OCI-LY7 (cell line): ENCODE data around the gene MSH2. TPM values are rescaled to one million over a fixed set of nuclear protein-coding genes. Genes with fewer than 3 reads are reported as not detected.

ENCODE experiments used
- BruUV-seq: library from RNA; stranded (reverse); fragments of 400-500 nt; replicated peaks from 2 replicates; lab custom pipeline; 2021; lab: Mats Ljungman, UMichigan
- CTCF ChIA-PET: fragments of 300-600 bp; sonication (Branson Sonifier 250); formaldehyde crosslinking; loops from one replicate; lab custom pipeline; 2022; ENCODE audit warnings: antibody characterized with exemption; ENCODE audit not compliant: unreplicated experiment; lab: Charles Lee
- POLR2A ChIA-PET: fragments of 300-600 bp; sonication (Branson Sonifier 250); formaldehyde crosslinking; loops from one replicate; lab custom pipeline; 2022; ENCODE audit warnings: antibody characterized with exemption; lab: Charles Lee
- DNase-seq: peaks from one replicate; pipeline ENCODE4 v3.0.0-alpha.2; 2015; ENCODE audit warnings: low spot score
- H2AFZ ChIP-seq: fragments of 200-600 bp; sonication (generic), shearing (Covaris generic); 2 replicates; pipeline ENCODE4 v1.6.1; 2014; ENCODE audit warnings: mild to moderate bottlenecking, antibody characterized with exemption, low read length, moderate library complexity
- H3K27ac ChIP-seq: fragments of 200-600 bp; sonication (generic); 2 replicates; pipeline ENCODE4 v1.5.1; 2014; ENCODE audit warnings: mixed run types, low read depth, mild to moderate bottlenecking, moderate library complexity, low read length, inconsistent platforms; ENCODE audit not compliant: poor library complexity, severe bottlenecking
- H3K36me3 ChIP-seq: fragments of 200-600 bp; sonication (generic); 2 replicates; pipeline ENCODE4 v1.6.1; 2014; ENCODE audit warnings: mild to moderate bottlenecking, antibody characterized with exemption, low read length, moderate library complexity, mixed read lengths; ENCODE audit not compliant: insufficient read depth
- H3K4me1 ChIP-seq: fragments of 200-600 bp; sonication (generic); 2 replicates; pipeline ENCODE4 v1.5.1; 2014; ENCODE audit warnings: mild to moderate bottlenecking, low read length; ENCODE audit not compliant: insufficient read depth, poor library complexity, severe bottlenecking
- H3K4me2 ChIP-seq: fragments of 200-600 bp; sonication (generic); 2 replicates; pipeline ENCODE4 v1.6.1; 2014; ENCODE audit warnings: mild to moderate bottlenecking, low read length
- H3K4me3 ChIP-seq: fragments of 200-600 bp; sonication (generic); 2 replicates; pipeline ENCODE4 v1.5.1; 2014; ENCODE audit warnings: mild to moderate bottlenecking, low read depth, low read length; ENCODE audit not compliant: poor library complexity, severe bottlenecking
- H3K79me2 ChIP-seq: fragments of 200-600 bp; sonication (generic); 2 replicates; pipeline ENCODE4 v1.6.1; 2016; ENCODE audit warnings: low read depth, mild to moderate bottlenecking, low read length, moderate library complexity, mixed read lengths; ENCODE audit not compliant: insufficient read depth
- H3K9me2 ChIP-seq: fragments of 200-600 bp; sonication (generic); 2 replicates; pipeline ENCODE4 v1.6.1; 2016; ENCODE audit warnings: mild to moderate bottlenecking, low read length, mixed read lengths; ENCODE audit not compliant: insufficient read depth
- H3K9me3 ChIP-seq: fragments of 200-600 bp; sonication (generic); 2 replicates; pipeline ENCODE4 v1.6.1; 2014; ENCODE audit warnings: mild to moderate bottlenecking, mixed run types, low read length, mixed read lengths
- H4K20me1 ChIP-seq: fragments of 200-600 bp; sonication (generic); 2 replicates; pipeline ENCODE4 v1.6.1; 2014; ENCODE audit warnings: mild to moderate bottlenecking, antibody characterized with exemption, low read length, moderate library complexity, mixed read lengths; ENCODE audit not compliant: insufficient read depth
- CTCF ChIP-seq: fragments of 200-600 bp; sonication (generic); conservative IDR thresholded peaks from 2 replicates; pipeline ENCODE4 v1.5.1; 2014; ENCODE audit warnings: mild to moderate bottlenecking, antibody characterized with exemption, low read length, moderate library complexity, mixed read lengths
- EZH2phosphoT487 ChIP-seq: fragments of 200-600 bp; sonication (generic); IDR thresholded peaks from 2 replicates; pipeline ENCODE4 v1.6.1; 2018; ENCODE audit warnings: low read depth, borderline replicate concordance, mild to moderate bottlenecking, mixed run types, antibody characterized with exemption, low read length, moderate library complexity, mixed read lengths
- intact Hi-C: fragments of 100-400 bp; cut with micrococcal nuclease; formaldehyde crosslinking; loops from one replicate; pipeline ENCODE4 v1.10.0; 2022; ENCODE audit not compliant: unreplicated experiment
- total RNA-seq, 2 experiments: library from RNA; depleted of rRNA in 1 of 2; stranded (reverse); fragments of >200 nt in 1 of 2; shearing (Covaris generic) in 1 of 2; gene quantifications; 2 replicates each; pipeline ENCODE4 v1.2.3, GENCODE V29; 2014 to 2022

The MSH2 gene
- total RNA-seq, 2 experiments from 2014 or later = 96.8 to 97.8 TPM

GRCh38 chr2:47487498-47487875 is 84.5 kb downstream of the MSH2 start:
- Histone ChIP-seq H3K79me2 (no peaks in the 10 kb centered on the region), H3K4me2 (peak overlapping the region; percentile 41; the same call in 1 of the 2 replicates), H3K9me3 (peaks cover 8% of the 10 kb centered on the region; the same call in 1 of the 2 replicates), H3K36me3 (peaks cover 48% of the 10 kb centered on the region), H3K4me3 (no peak overlapping the region), H3K9me2 (no peaks in the 10 kb centered on the region), H4K20me1 (no peaks in the 10 kb centered on the region), H3K4me1 (peaks cover 18% of the 10 kb centered on the region), H3K27ac (peak overlapping the region; percentile 15), H2AFZ (no peak overlapping the region)
- intact Hi-C loops = no loop called here
- BruUV-seq = no TSS peak
- TF ChIP-seq CTCF (no peak), EZH2phosphoT487 (no peak)
- ChIA-PET POLR2A (interaction anchor here (0.9 to 2.2 kb wide), 4 partner anchors 20 to 84 kb away, joined by 3 to 12 read pairs (median 6); partner anchors contain the start of gene MSH2), CTCF (interaction anchor here (0.9 kb wide), 1 partner anchor 46 kb away, joined by 3 read pairs; no protein-coding TSS in a partner anchor)
- DNase-seq = no peak

GRCh38 chr2:47488870-47489584 is 86.1 kb downstream of the MSH2 start:
- Histone ChIP-seq H2AFZ (no peak overlapping the region), H3K4me2 (no peak overlapping the region), H3K4me1 (peaks cover 18% of the 10 kb centered on the region), H3K79me2 (no peaks in the 10 kb centered on the region), H4K20me1 (no peaks in the 10 kb centered on the region), H3K4me3 (no peak overlapping the region), H3K9me2 (no peaks in the 10 kb centered on the region), H3K9me3 (peaks cover 8% of the 10 kb centered on the region; the same call in 1 of the 2 replicates), H3K27ac (no peak overlapping the region), H3K36me3 (peaks cover 32% of the 10 kb centered on the region)
- BruUV-seq = no TSS peak
- DNase-seq = no peak
- TF ChIP-seq EZH2phosphoT487 (no peak), CTCF (no peak)
- ChIA-PET POLR2A (interaction anchor here (0.6 to 1.7 kb wide), 2 partner anchors 9 to 418 kb away, joined by 3 to 13 read pairs; no protein-coding TSS in a partner anchor), CTCF (interaction anchor here (0.7 kb wide), 1 partner anchor 163 kb away, joined by 7 read pairs; no protein-coding TSS in a partner anchor)
- intact Hi-C loops = no loop called here

DNA sequence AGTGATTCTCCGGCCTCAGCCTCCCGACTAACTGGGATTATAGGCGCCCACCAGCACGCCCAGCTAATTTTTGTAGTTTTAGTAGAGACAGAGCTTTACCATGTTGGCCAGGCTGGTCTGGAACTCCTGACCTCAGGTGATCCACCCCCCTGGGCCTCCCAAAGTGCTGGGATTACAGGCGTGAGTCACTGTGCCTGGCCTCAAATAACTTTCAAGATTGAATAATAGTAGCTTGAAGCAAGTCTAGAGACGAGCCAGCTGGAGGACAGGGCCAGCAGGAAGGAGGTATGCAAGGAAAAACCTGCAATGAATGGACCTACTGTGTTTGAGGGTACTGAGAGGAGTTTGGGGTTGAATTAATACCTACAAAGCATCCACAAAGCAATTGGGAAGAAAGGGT is 87.5 kb downstream of the MSH2 start:
- ChIA-PET CTCF (no interaction called here), POLR2A (interaction anchor here (0.6 to 0.7 kb wide), 3 partner anchors 14 to 30 kb away, joined by 3 to 7 read pairs (median 4); no protein-coding TSS in a partner anchor)
- no peak overlapping the region for H2AFZ ChIP-seq
- peaks cover 8% of the 10 kb centered on the region; the same call in 1 of the 2 replicates for H3K9me3 ChIP-seq
- no peak for DNase-seq
- H3K36me3 ChIP-seq = peaks cover 19% of the 10 kb centered on the region
- H3K79me2 ChIP-seq = no peaks in the 10 kb centered on the region
- H4K20me1 ChIP-seq = no peaks in the 10 kb centered on the region
- no TSS peak for BruUV-seq
- no peak overlapping the region for H3K27ac ChIP-seq
- H3K4me3 ChIP-seq = no peak overlapping the region
- no peak for TF ChIP-seq EZH2phosphoT487
- no peak for TF ChIP-seq CTCF
- H3K4me1 ChIP-seq = peaks cover 18% of the 10 kb centered on the region
- no peaks in the 10 kb centered on the region for H3K9me2 ChIP-seq
- no peak overlapping the region for H3K4me2 ChIP-seq
- intact Hi-C loops = no loop called here
